Neural progenitor cell (in vitro differentiated cells): Measurements from ENCODE around the gene SIGLEC9.

Source experiments
- CTCF ChIP-seq: fragments of 200-600 bp; sonication (generic); IDR thresholded peaks from 2 replicates; pipeline ENCODE4 v1.5.1; 2017; ENCODE audit warnings: antibody characterized with exemption, mild to moderate bottlenecking
- EZH2 ChIP-seq: fragments of 200-600 bp; sonication (generic); IDR thresholded peaks from 2 replicates; pipeline ENCODE4 v1.6.1; 2017; ENCODE audit warnings: antibody characterized with exemption, mild to moderate bottlenecking, moderate library complexity
- EZH2phosphoT487 ChIP-seq: fragments of 200-600 bp; sonication (generic); IDR thresholded peaks from 2 replicates; pipeline ENCODE4 v1.6.1; 2017; ENCODE audit warnings: antibody characterized with exemption

GRCh38 chr19:51108805-51109146 is 15.9 kb upstream of the SIGLEC9 start:
- no peak for TF ChIP-seq CTCF
- no peak for TF ChIP-seq EZH2
- TF ChIP-seq EZH2phosphoT487: no peak
